H9 (cell line): Measurements from ENCODE around the gene BCAS3. TPM values are rescaled to one million over a fixed set of nuclear protein-coding genes. Genes with fewer than 3 reads are reported as not detected.

Source experiments
- DNase-seq: peaks from one replicate; pipeline ENCODE4 v3.0.0-alpha.2; 2017
- H2AFZ ChIP-seq: one replicate; pipeline ENCODE4 v1.6.1; 2013; ENCODE audit warnings: mild to moderate bottlenecking, low read length, control low read depth, moderate library complexity
- H2AK5ac ChIP-seq: 2 replicates; pipeline ENCODE4 v1.6.1; 2013; ENCODE audit warnings: low read length, control low read depth, mixed read lengths; ENCODE audit not compliant: insufficient read length
- H2BK120ac ChIP-seq: one replicate; pipeline ENCODE4 v1.6.1; 2013; ENCODE audit warnings: low read depth, mild to moderate bottlenecking, low read length, control low read depth, inconsistent platforms; ENCODE audit not compliant: poor library complexity, severe bottlenecking
- H2BK12ac ChIP-seq: 2 replicates; pipeline ENCODE4 v1.6.1; 2013; ENCODE audit warnings: low read length, control low read depth, mixed read lengths, low read depth; ENCODE audit not compliant: insufficient read length
- H2BK15ac ChIP-seq: 2 replicates; pipeline ENCODE4 v1.6.1; 2013; ENCODE audit warnings: low read depth, low read length, control low read depth
- H2BK20ac ChIP-seq: one replicate; pipeline ENCODE4 v1.6.1; 2013; ENCODE audit warnings: low read depth, mild to moderate bottlenecking, low read length, control low read depth, inconsistent platforms; ENCODE audit not compliant: poor library complexity, severe bottlenecking
- H2BK5ac ChIP-seq: 2 replicates; pipeline ENCODE4 v1.6.1; 2013; ENCODE audit warnings: low read length, control low read depth, mixed read lengths; ENCODE audit not compliant: insufficient read length
- H3K14ac ChIP-seq: 2 replicates; pipeline ENCODE4 v1.6.1; 2013; ENCODE audit warnings: low read length, control low read depth; ENCODE audit not compliant: insufficient read depth
- H3K18ac ChIP-seq: 2 replicates; pipeline ENCODE4 v1.6.1; 2013; ENCODE audit warnings: low read depth, mild to moderate bottlenecking, mixed read lengths, low read length, control low read depth; ENCODE audit not compliant: insufficient read length
- H3K23ac ChIP-seq: 2 replicates; pipeline ENCODE4 v1.6.1; 2013; ENCODE audit warnings: low read length, control low read depth, mixed read lengths, low read depth; ENCODE audit not compliant: insufficient read length
- H3K23me2 ChIP-seq: 2 replicates; pipeline ENCODE4 v1.6.1; 2013; ENCODE audit warnings: low read depth, mild to moderate bottlenecking, mixed read lengths, low read length, control low read depth; ENCODE audit not compliant: insufficient read length, poor library complexity, severe bottlenecking
- H3K27ac ChIP-seq: 2 replicates; pipeline ENCODE4 v1.5.1; 2013; ENCODE audit warnings: low read length, control low read depth, mixed read lengths, low read depth; ENCODE audit not compliant: insufficient read length
- H3K27me3 ChIP-seq: 2 replicates; pipeline ENCODE4 v1.6.1; 2013; ENCODE audit warnings: low read length, control low read depth, inconsistent platforms; ENCODE audit not compliant: insufficient read depth
- H3K4ac ChIP-seq: 2 replicates; pipeline ENCODE4 v1.6.1; 2013; ENCODE audit warnings: low read depth, mild to moderate bottlenecking, control low read depth, inconsistent platforms, low read length, moderate library complexity
- H3K4me1 ChIP-seq: 2 replicates; pipeline ENCODE4 v1.6.1; 2013; ENCODE audit warnings: low read length, control low read depth, inconsistent platforms; ENCODE audit not compliant: insufficient read depth
- H3K4me2 ChIP-seq: 2 replicates; pipeline ENCODE4 v1.6.1; 2013; ENCODE audit warnings: low read length, control low read depth, mixed read lengths; ENCODE audit not compliant: insufficient read length, insufficient read depth
- H3K56ac ChIP-seq: 2 replicates; pipeline ENCODE4 v1.6.1; 2013; ENCODE audit warnings: low read depth, mild to moderate bottlenecking, mixed read lengths, low read length, control low read depth; ENCODE audit not compliant: insufficient read length
- H3K79me1 ChIP-seq: 2 replicates; pipeline ENCODE4 v1.6.1; 2013; ENCODE audit warnings: low read depth, mild to moderate bottlenecking, moderate library complexity, low read length, control low read depth, inconsistent platforms; ENCODE audit not compliant: insufficient read depth, poor library complexity, severe bottlenecking
- H3K79me2 ChIP-seq: 2 replicates; pipeline ENCODE4 v1.6.1; 2013; ENCODE audit warnings: low read length, control low read depth, inconsistent platforms; ENCODE audit not compliant: insufficient read depth
- H3K9ac ChIP-seq: 2 replicates; pipeline ENCODE4 v1.6.1; 2013; ENCODE audit warnings: low read length, control low read depth, mixed read lengths; ENCODE audit not compliant: insufficient read length; ENCODE audit errors: extremely low read depth
- H3K9me3 ChIP-seq: one replicate; pipeline ENCODE4 v1.6.1; 2013; ENCODE audit warnings: low read depth, low read length, inconsistent platforms; ENCODE audit not compliant: control insufficient read depth
- H3T11ph ChIP-seq: one replicate; pipeline ENCODE4 v1.6.1; 2013; ENCODE audit warnings: mild to moderate bottlenecking, low read length, control low read depth, inconsistent platforms
- H4K20me1 ChIP-seq: one replicate; pipeline ENCODE4 v1.6.1; 2013; ENCODE audit not compliant: control insufficient read depth, insufficient read length, insufficient read depth
- H4K5ac ChIP-seq: 2 replicates; pipeline ENCODE4 v1.6.1; 2013; ENCODE audit warnings: low read depth, mild to moderate bottlenecking, mixed read lengths, low read length, control low read depth; ENCODE audit not compliant: insufficient read length
- H4K8ac ChIP-seq: replicated peaks from 2 replicates; pipeline ENCODE4 v1.6.1; 2013; ENCODE audit warnings: low read length, control low read depth, mixed read lengths, low read depth; ENCODE audit not compliant: insufficient read length
- H4K91ac ChIP-seq: 2 replicates; pipeline ENCODE4 v1.6.1; 2013; ENCODE audit warnings: low read depth, mild to moderate bottlenecking, moderate library complexity, mixed read lengths, low read length, control low read depth; ENCODE audit not compliant: insufficient read length
- H3K27ac Mint-ChIP-seq, 3 experiments: 2 replicates in 2 of 3; 3 replicates in 1 of 3; pipeline ENCODE4 v1.8.0; 2020 to 2021; ENCODE audit warnings: mixed read lengths in 3 of 3, mild to moderate bottlenecking in 1 of 3, moderate library complexity in 1 of 3
- H3K27me3 Mint-ChIP-seq: 2 replicates; pipeline ENCODE4 v1.8.0; 2021; ENCODE audit warnings: low read depth, mild to moderate bottlenecking, moderate library complexity, mixed read lengths
- H3K36me3 Mint-ChIP-seq, 3 experiments: 2 replicates in 2 of 3; 3 replicates in 1 of 3; pipeline ENCODE4 v1.8.0; 2020 to 2021; ENCODE audit warnings: low read depth in 3 of 3, mixed read lengths in 3 of 3; ENCODE audit not compliant: insufficient read depth in 1 of 3
- H3K4me1 Mint-ChIP-seq, 2 experiments: 2 replicates each; pipeline ENCODE4 v1.8.0; 2020; ENCODE audit warnings: mixed read lengths in 2 of 2
- H3K4me3 Mint-ChIP-seq, 2 experiments: 2 replicates in 1 of 2; 3 replicates in 1 of 2; pipeline ENCODE4 v1.8.0; 2020 to 2021; ENCODE audit warnings: mild to moderate bottlenecking in 2 of 2, mixed read lengths in 2 of 2, moderate library complexity in 1 of 2
- H3K9me3 Mint-ChIP-seq, 2 experiments: 2 replicates in 1 of 2; 3 replicates in 1 of 2; pipeline ENCODE4 v1.8.0; 2020; ENCODE audit warnings: mild to moderate bottlenecking in 2 of 2, mixed read lengths in 2 of 2, moderate library complexity in 1 of 2
- CTCF ChIP-seq: fragments of 200-600 bp; sonication (generic); conservative IDR thresholded peaks from 3 replicates; pipeline ENCODE4 v1.8.0; 2021; ENCODE audit warnings: antibody characterized with exemption, mild to moderate bottlenecking
- WGBS: extraction: QIAGEN DNeasy Blood & Tissue Kit; methylation state at CpG from one replicate; pipeline ENCODE4 v1.1.7; 2013; ENCODE audit warnings: missing lambda C conversion rate, low lambda C conversion rate, mixed read lengths; ENCODE audit not compliant: insufficient read length; ENCODE audit errors: extremely low coverage; 5-methylcytosine and 5-hydroxymethylcytosine counted together
- total RNA-seq: library from RNA; stranded (reverse); gene quantifications from 2 replicates; pipeline ENCODE4 v1.2.1, GENCODE V29; 2021

Gene BCAS3
- total RNA-seq, 1 experiment from 2014 or later: 22.4 TPM

- H4K91ac ChIP-seq: no peak overlapping the region
- no peak overlapping the region for H3T11ph ChIP-seq
- H2AFZ ChIP-seq: no peak overlapping the region
- H3K4me1 ChIP-seq: no peaks in the 10 kb centered on the region
- H3K9ac ChIP-seq: no peak overlapping the region
- no peaks in the 10 kb centered on the region for H3K9me3 ChIP-seq
- no peak overlapping the region for H3K23ac ChIP-seq
- no peak overlapping the region for H3K27ac Mint-ChIP-seq
- no peaks in the 10 kb centered on the region for H3K36me3 Mint-ChIP-seq
- no CpG with 5 or more reads among the region's 3 CpGs for WGBS
- no peak overlapping the region for H2BK20ac ChIP-seq
- H2BK120ac ChIP-seq: no peak overlapping the region
- no peak overlapping the region for H3K56ac ChIP-seq
- no peak overlapping the region for H2BK12ac ChIP-seq
- no peak overlapping the region for H3K27ac ChIP-seq
- no peaks in the 10 kb centered on the region for H3K27me3 ChIP-seq
- no peaks in the 10 kb centered on the region for H3K79me2 ChIP-seq
- no peaks in the 10 kb centered on the region for H3K27me3 Mint-ChIP-seq
- no peak overlapping the region for H4K5ac ChIP-seq
- H3K9me3 Mint-ChIP-seq: no peaks in the 10 kb centered on the region
- no peak overlapping the region for H3K18ac ChIP-seq
- no peak overlapping the region for H2AK5ac ChIP-seq
- H2BK15ac ChIP-seq: no peak overlapping the region
- DNase-seq: no peak
- no peak for TF ChIP-seq CTCF
- no peaks in the 10 kb centered on the region for H4K20me1 ChIP-seq
- no peak overlapping the region for H4K8ac ChIP-seq
- no peak overlapping the region for H3K4me3 Mint-ChIP-seq
- no peaks in the 10 kb centered on the region for H3K23me2 ChIP-seq
- H3K4me2 ChIP-seq: no peak overlapping the region
- H3K4me1 Mint-ChIP-seq: no peaks in the 10 kb centered on the region
- no peak overlapping the region for H3K14ac ChIP-seq
- no peak overlapping the region for H2BK5ac ChIP-seq
- no peaks in the 10 kb centered on the region for H3K79me1 ChIP-seq
- H3K4ac ChIP-seq: no peak overlapping the region
Measured at GRCh38 chr17:61026818-61027217, 349.2 kb downstream of the BCAS3 start.
